Caco-2 (cell line): ENCODE data around the gene MT1A. TPM values are rescaled to one million over a fixed set of nuclear protein-coding genes. Genes with fewer than 3 reads are reported as not detected.

ENCODE experiments used
- BruUV-seq: library from RNA; stranded (reverse); fragments of 400-500 nt; replicated peaks from 2 replicates; lab custom pipeline; 2021; lab: Mats Ljungman, UMichigan
- CTCF ChIA-PET: fragments of 300-600 bp; sonication (Branson Sonifier 250); formaldehyde crosslinking; loops from one replicate; lab custom pipeline; 2022; ENCODE audit warnings: antibody characterized with exemption; lab: Charles Lee
- POLR2A ChIA-PET: fragments of 300-600 bp; sonication (Branson Sonifier 250); formaldehyde crosslinking; loops from one replicate; lab custom pipeline; 2022; ENCODE audit warnings: antibody characterized with exemption; lab: Charles Lee
- DNase-seq, 2 experiments: peaks; one replicate each; pipeline versions ENCODE4 v3.0.0 to v3.0.0-alpha.2; 2020 to 2022
- H3K27me3 ChIP-seq: replicated peaks from 2 replicates; pipeline ENCODE4 v1.6.0; 2011; ENCODE audit warnings: low read length; ENCODE audit not compliant: control insufficient read depth, insufficient read depth
- H3K36me3 ChIP-seq: 2 replicates; pipeline ENCODE4 v1.5.1; 2011; ENCODE audit warnings: low read length; ENCODE audit not compliant: control insufficient read depth, insufficient read depth
- H3K4me1 ChIP-seq: fragments of 250-450 bp; sonication (Bioruptor Pico); 2 replicates; pipeline ENCODE4 v1.5.1; 2020; ENCODE audit warnings: mild to moderate bottlenecking
- H3K4me3 ChIP-seq: 2 replicates; pipeline ENCODE4 v1.5.1; 2011; ENCODE audit warnings: low read depth, mild to moderate bottlenecking, control low read depth, low read length
- H3K9me3 ChIP-seq: fragments of 250-450 bp; sonication (Bioruptor Pico); 2 replicates; pipeline ENCODE4 v1.5.1; 2020; ENCODE audit warnings: mild to moderate bottlenecking, moderate library complexity
- H3K27ac Mint-ChIP-seq: one replicate; pipeline ENCODE4 v1.8.0; 2022; ENCODE audit warnings: mixed read lengths; ENCODE audit not compliant: unreplicated experiment
- H3K27me3 Mint-ChIP-seq: one replicate; pipeline ENCODE4 v1.8.0; 2022; ENCODE audit warnings: mixed read lengths; ENCODE audit not compliant: insufficient read depth, unreplicated experiment
- H3K36me3 Mint-ChIP-seq: one replicate; pipeline ENCODE4 v1.8.0; 2022; ENCODE audit warnings: mild to moderate bottlenecking, mixed read lengths; ENCODE audit not compliant: insufficient read depth, unreplicated experiment
- H3K4me1 Mint-ChIP-seq: one replicate; pipeline ENCODE4 v1.8.0; 2022; ENCODE audit warnings: low read depth, mixed read lengths; ENCODE audit not compliant: unreplicated experiment
- H3K4me3 Mint-ChIP-seq: one replicate; pipeline ENCODE4 v1.8.0; 2022; ENCODE audit warnings: mild to moderate bottlenecking, moderate library complexity, mixed read lengths; ENCODE audit not compliant: unreplicated experiment
- H3K9me3 Mint-ChIP-seq: one replicate; pipeline ENCODE4 v1.8.0; 2022; ENCODE audit warnings: mixed read lengths; ENCODE audit not compliant: unreplicated experiment
- intact Hi-C: fragments of 100-400 bp; cut with micrococcal nuclease; formaldehyde crosslinking; loops from one replicate; pipeline ENCODE4 v1.10.0; 2022; ENCODE audit not compliant: unreplicated experiment
- total RNA-seq: library from RNA; stranded (reverse); gene quantifications from 2 replicates; pipeline ENCODE4 v1.2.3, GENCODE V29; 2022
- TF ChIP-seq, protein P1 (sequence below), 2 experiments: fragments of 200-600 bp in 1 of 2; IDR thresholded peaks; 1 replicate in 1 of 2; 2 replicates in 1 of 2; pipeline versions ENCODE4 v1.5.1 to v1.8.0; 2011 to 2022; ENCODE audit warnings: antibody characterized with exemption in 1 of 2, control low read depth in 1 of 2, inconsistent platforms in 1 of 2, low read depth in 1 of 2, low read length in 1 of 2, mild to moderate bottlenecking in 1 of 2, moderate library complexity in 1 of 2; ENCODE audit not compliant: insufficient read depth in 1 of 2, severe bottlenecking in 1 of 2, unreplicated experiment in 1 of 2

The MT1A gene
- total RNA-seq, 1 experiment from 2014 or later, result 2.5 TPM

DNA sequence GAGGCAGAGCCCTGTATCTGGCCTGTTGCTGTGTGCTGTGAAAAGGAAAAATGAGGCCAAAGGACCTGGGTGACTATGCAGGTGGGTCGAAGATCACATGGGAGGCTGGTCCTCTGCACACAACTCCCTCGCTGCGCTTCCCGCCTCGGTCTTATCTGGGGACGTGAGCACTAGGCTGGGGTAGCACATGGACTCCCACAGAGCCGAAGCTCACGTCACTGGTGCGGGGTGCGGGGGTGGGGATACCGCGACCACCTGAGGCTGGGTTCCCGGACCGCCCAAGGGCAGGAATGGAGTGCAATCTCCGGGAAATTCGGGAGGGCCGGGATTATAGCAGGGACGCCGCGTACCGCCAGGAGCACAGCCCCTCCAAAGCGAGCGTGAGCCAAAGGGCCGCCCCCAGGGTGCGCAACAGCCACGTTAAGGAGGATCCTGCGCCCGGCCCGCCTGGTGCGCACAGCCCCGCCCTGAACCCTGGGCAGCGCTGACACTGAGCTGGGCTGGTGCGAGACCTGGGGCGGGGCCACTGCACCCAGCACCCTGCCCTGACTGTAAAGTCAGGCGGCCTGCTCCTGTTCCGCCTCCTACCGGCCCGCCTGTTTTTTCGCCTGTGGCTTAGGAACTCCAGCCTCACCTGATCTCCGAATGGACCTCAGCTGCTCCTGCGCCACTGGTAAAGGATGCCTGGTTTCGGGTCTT lies 4.8 kb downstream of the MT1A start:
- Mint-ChIP-seq H3K9me3 (no peaks in the 10 kb centered on the region), H3K4me3 (peak overlapping the region; percentile 51), H3K4me1 (peaks cover 8% of the 10 kb centered on the region), H3K27ac (no peak overlapping the region), H3K27me3 (peaks cover 10% of the 10 kb centered on the region), H3K36me3 (no peaks in the 10 kb centered on the region)
- CTCF ChIA-PET, result interaction anchor here (0.6 to 1.4 kb wide), 6 partner anchors 10 to 410 kb away, joined by 3 to 8 read pairs (median 5); partner anchors contain the start of gene MT1F
- TF ChIP-seq, protein P1, sequence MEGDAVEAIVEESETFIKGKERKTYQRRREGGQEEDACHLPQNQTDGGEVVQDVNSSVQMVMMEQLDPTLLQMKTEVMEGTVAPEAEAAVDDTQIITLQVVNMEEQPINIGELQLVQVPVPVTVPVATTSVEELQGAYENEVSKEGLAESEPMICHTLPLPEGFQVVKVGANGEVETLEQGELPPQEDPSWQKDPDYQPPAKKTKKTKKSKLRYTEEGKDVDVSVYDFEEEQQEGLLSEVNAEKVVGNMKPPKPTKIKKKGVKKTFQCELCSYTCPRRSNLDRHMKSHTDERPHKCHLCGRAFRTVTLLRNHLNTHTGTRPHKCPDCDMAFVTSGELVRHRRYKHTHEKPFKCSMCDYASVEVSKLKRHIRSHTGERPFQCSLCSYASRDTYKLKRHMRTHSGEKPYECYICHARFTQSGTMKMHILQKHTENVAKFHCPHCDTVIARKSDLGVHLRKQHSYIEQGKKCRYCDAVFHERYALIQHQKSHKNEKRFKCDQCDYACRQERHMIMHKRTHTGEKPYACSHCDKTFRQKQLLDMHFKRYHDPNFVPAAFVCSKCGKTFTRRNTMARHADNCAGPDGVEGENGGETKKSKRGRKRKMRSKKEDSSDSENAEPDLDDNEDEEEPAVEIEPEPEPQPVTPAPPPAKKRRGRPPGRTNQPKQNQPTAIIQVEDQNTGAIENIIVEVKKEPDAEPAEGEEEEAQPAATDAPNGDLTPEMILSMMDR (IDR thresholded peaks at IDR 0.05; ENCODE audit: insufficient read depth in 1 of 2, low read depth in 1 of 2, low read length in 1 of 2, severe bottlenecking in 1 of 2, unreplicated experiment in 1 of 2), result peak; percentile 6 to 19
- POLR2A ChIA-PET, result no interaction called here
- Histone ChIP-seq H3K4me3 (peak overlapping the region; percentile 9; the same call in 1 of the 2 replicates), H3K36me3 (no peaks in the 10 kb centered on the region), H3K27me3 (0 out of 2 replicates have a peak, but pooled peaks cover 2% of the 10 kb centered on the region), H3K4me1 (peaks cover 6% of the 10 kb centered on the region; the same call in 1 of the 2 replicates), H3K9me3 (no peaks in the 10 kb centered on the region)
- DNase-seq, result peak; percentile 54 to 63
- intact Hi-C loops, result no loop called here
- BruUV-seq, result no TSS peak

DNA sequence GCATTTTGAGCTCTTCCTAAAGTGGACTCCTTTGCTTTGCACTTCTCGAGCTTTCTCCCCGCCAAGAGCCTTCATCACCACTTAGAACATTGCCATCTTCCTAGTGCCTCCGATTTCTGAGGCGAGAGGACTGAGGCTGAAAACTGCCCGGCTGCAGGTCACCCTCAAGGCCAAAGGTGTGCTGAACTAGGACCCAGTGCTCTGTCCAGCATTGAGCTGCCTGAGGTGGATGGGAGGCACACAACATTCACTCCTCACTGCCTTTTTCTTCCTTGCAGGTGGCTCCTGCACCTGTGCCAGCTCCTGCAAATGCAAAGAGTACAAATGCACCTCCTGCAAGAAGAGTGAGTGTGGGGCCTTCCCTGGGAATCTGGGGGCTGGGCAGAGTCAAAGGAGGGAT lies 5.4 kb downstream of the MT1A start:
- Mint-ChIP-seq H3K4me3 (peak overlapping the region; percentile 51), H3K4me1 (peaks cover 8% of the 10 kb centered on the region), H3K27ac (no peak overlapping the region), H3K36me3 (no peaks in the 10 kb centered on the region), H3K27me3 (peaks cover 10% of the 10 kb centered on the region), H3K9me3 (no peaks in the 10 kb centered on the region)
- TF ChIP-seq, protein P1 (IDR thresholded peaks at IDR 0.05; ENCODE audit: insufficient read depth in 1 of 2, low read depth in 1 of 2, low read length in 1 of 2, severe bottlenecking in 1 of 2, unreplicated experiment in 1 of 2), result no peak
- POLR2A ChIA-PET, result no interaction called here
- Histone ChIP-seq H3K4me3 (no peak overlapping the region), H3K9me3 (no peaks in the 10 kb centered on the region), H3K27me3 (0 out of 2 replicates have a peak, but pooled peaks cover 1% of the 10 kb centered on the region), H3K4me1 (peaks cover 6% of the 10 kb centered on the region; the same call in 1 of the 2 replicates), H3K36me3 (no peaks in the 10 kb centered on the region)
- intact Hi-C loops, result no loop called here
- BruUV-seq, result no TSS peak
- no peak for DNase-seq
- CTCF ChIA-PET, result interaction anchor here (0.6 to 1.4 kb wide), 6 partner anchors 9 to 409 kb away, joined by 3 to 8 read pairs (median 5); partner anchors contain the start of gene MT1F

GRCh38 chr16:56645311-56645710 lies 6.8 kb downstream of the MT1A start:
- H3K9me3 ChIP-seq, result no peaks in the 10 kb centered on the region
- CTCF ChIA-PET, result no interaction called here
- no peaks in the 10 kb centered on the region for H3K27me3 ChIP-seq
- no TSS peak for BruUV-seq
- H3K36me3 ChIP-seq, result no peaks in the 10 kb centered on the region
- POLR2A ChIA-PET, result no interaction called here
- peaks cover 18% of the 10 kb centered on the region for H3K4me1 ChIP-seq
- H3K27ac Mint-ChIP-seq, result no peak overlapping the region
- H3K36me3 Mint-ChIP-seq, result no peaks in the 10 kb centered on the region
- H3K27me3 Mint-ChIP-seq, result peaks cover 10% of the 10 kb centered on the region
- peaks cover 8% of the 10 kb centered on the region for H3K4me1 Mint-ChIP-seq
- intact Hi-C loops, result no loop called here
- TF ChIP-seq, protein P1 (IDR thresholded peaks at IDR 0.05; ENCODE audit: insufficient read depth in 1 of 2, low read depth in 1 of 2, low read length in 1 of 2, severe bottlenecking in 1 of 2, unreplicated experiment in 1 of 2), result no peak
- no peak overlapping the region for H3K4me3 Mint-ChIP-seq
- H3K9me3 Mint-ChIP-seq, result no peaks in the 10 kb centered on the region
- DNase-seq, result no peak
- H3K4me3 ChIP-seq, result no peak overlapping the region
